ENCODE results near the gene LRRC8D.

LRRC8D gene

GRCh38 chr1:89962024-89962741 lies 141.4 kb downstream of the LRRC8D start:
- peaks cover 30% of the 10 kb centered on the region for H3K9me3 Mint-ChIP-seq
- no peak overlapping the region for H3K4me3 Mint-ChIP-seq
- H3K4me1 Mint-ChIP-seq: peaks cover 13% of the 10 kb centered on the region
- TF ChIP-seq CTCF (IDR thresholded peaks at IDR 0.05): no peak
- DNase-seq: no peak
- peaks cover 9% of the 10 kb centered on the region for H3K36me3 Mint-ChIP-seq (ENCODE audit: low read depth)
- H3K27me3 Mint-ChIP-seq (ENCODE audit: low read depth, poor library complexity): no peaks in the 10 kb centered on the region
- H3K27ac Mint-ChIP-seq: no peak overlapping the region

GRCh38 chr1:89962742-89963075 lies 141.9 kb downstream of the LRRC8D start:
- DNase-seq: no peak

GRCh38 chr1:89965193-89965768 lies 144.4 kb downstream of the LRRC8D start:
- H3K9me3 Mint-ChIP-seq: peaks cover 12% of the 10 kb centered on the region
- no peaks in the 10 kb centered on the region for H3K4me1 Mint-ChIP-seq
- no peaks in the 10 kb centered on the region for H3K36me3 Mint-ChIP-seq (ENCODE audit: low read depth)
- no peak overlapping the region for H3K4me3 Mint-ChIP-seq
- H3K27ac Mint-ChIP-seq: no peak overlapping the region
- no peak for TF ChIP-seq CTCF (IDR thresholded peaks at IDR 0.05)
- no peaks in the 10 kb centered on the region for H3K27me3 Mint-ChIP-seq (ENCODE audit: low read depth, poor library complexity)
- no peak for DNase-seq

More at GRCh38 chr1:89962742-89963075, 141.9 kb downstream of the LRRC8D start:
- Mint-ChIP-seq H3K4me1 (peaks cover 9% of the 10 kb centered on the region), H3K36me3 (ENCODE audit: low read depth) (peaks cover 9% of the 10 kb centered on the region), H3K27ac (no peak overlapping the region), H3K27me3 (ENCODE audit: low read depth, poor library complexity) (no peaks in the 10 kb centered on the region), H3K9me3 (peaks cover 30% of the 10 kb centered on the region), H3K4me3 (no peak overlapping the region)
- TF ChIP-seq CTCF (IDR thresholded peaks at IDR 0.05): no peak

DNA sequence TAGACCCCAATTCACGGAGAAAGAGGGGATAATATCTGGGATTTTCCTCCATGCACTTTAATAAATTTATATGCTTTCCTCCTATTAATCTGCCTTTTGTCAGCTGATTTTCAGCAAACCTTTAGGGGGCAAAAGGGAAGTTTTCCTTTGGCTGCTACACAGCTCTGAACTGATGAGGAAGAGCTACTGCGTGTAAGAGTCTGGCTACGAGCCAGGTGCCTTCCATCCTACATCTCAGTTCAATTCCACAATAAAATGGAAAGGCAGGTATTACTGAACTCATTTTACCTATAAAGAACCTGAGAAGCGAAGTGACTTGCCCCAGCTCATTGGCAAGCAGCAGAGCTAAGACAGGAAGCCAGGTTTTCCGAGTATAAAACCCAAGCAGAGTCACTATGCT lies 145.8 kb downstream of the LRRC8D start:
- Mint-ChIP-seq H3K4me1 (no peaks in the 10 kb centered on the region), H3K27me3 (ENCODE audit: low read depth, poor library complexity) (no peaks in the 10 kb centered on the region), H3K27ac (no peak overlapping the region), H3K36me3 (ENCODE audit: low read depth) (no peaks in the 10 kb centered on the region), H3K4me3 (no peak overlapping the region), H3K9me3 (peaks cover 9% of the 10 kb centered on the region)
- TF ChIP-seq CTCF (IDR thresholded peaks at IDR 0.05): no peak
- DNase-seq: no peak

DNA sequence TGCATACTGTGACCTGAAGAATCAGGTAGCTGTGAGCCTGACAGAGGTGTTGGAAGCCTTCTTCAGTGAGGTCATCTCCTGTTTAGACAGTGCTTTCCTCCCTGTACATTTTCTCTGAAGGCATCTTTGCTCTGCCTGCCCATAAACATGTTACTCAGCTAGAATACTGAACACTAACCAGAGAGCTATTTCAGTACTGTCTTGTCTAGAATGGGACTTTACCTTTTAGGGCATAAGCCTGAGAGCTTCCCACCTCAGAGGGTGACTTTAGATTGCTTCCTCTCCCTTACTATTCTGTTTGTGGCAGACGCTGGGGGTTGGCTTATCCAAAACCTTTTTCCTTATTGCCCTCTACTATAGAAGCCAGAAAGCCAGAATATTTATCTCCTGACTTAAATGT lies 150.8 kb downstream of the LRRC8D start:
- H3K4me1 Mint-ChIP-seq: peaks cover 20% of the 10 kb centered on the region
- TF ChIP-seq CTCF (IDR thresholded peaks at IDR 0.05): no peak
- peaks cover 6% of the 10 kb centered on the region for H3K27me3 Mint-ChIP-seq (ENCODE audit: low read depth, poor library complexity)
- DNase-seq: no peak
- no peak overlapping the region for H3K27ac Mint-ChIP-seq
- no peaks in the 10 kb centered on the region for H3K36me3 Mint-ChIP-seq (ENCODE audit: low read depth)
- H3K4me3 Mint-ChIP-seq: no peak overlapping the region
- no peaks in the 10 kb centered on the region for H3K9me3 Mint-ChIP-seq

DNA sequence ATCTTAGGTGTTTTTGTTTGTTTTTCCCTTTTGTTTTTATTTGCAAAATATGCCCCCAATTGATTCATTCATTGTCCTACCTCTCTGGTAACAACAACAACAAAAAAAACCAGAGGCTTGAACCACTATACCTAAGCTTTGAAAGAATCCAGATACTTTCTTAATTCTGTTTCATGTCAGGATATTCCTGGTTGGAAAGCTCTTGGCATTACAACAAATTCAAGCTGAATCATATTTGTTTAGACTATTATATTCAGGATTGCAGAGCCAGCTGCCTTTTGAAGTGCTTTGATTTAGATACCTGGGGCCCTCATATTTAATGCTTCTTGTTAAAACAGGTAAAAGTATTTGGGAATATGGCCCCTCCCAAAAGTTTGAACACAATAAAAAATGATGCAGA lies 151.2 kb downstream of the LRRC8D start:
- H3K4me1 Mint-ChIP-seq: peaks cover 20% of the 10 kb centered on the region
- no peak overlapping the region for H3K27ac Mint-ChIP-seq
- H3K27me3 Mint-ChIP-seq (ENCODE audit: low read depth, poor library complexity): peaks cover 6% of the 10 kb centered on the region
- no peaks in the 10 kb centered on the region for H3K9me3 Mint-ChIP-seq
- no peaks in the 10 kb centered on the region for H3K36me3 Mint-ChIP-seq (ENCODE audit: low read depth)
- no peak for DNase-seq
- no peak for TF ChIP-seq CTCF (IDR thresholded peaks at IDR 0.05)
- no peak overlapping the region for H3K4me3 Mint-ChIP-seq
